Endothelial cell of umbilical vein (primary cell): ENCODE results near the gene CNOT6L. TPM values are rescaled to one million over a fixed set of nuclear protein-coding genes. Genes with fewer than 3 reads are reported as not detected.

Source experiments
- BruUV-seq: library from RNA; stranded (reverse); fragments of 400-500 nt; replicated peaks from 2 replicates; lab custom pipeline; 2021; lab: Mats Ljungman, UMichigan
- CTCF ChIA-PET: fragments of 300-600, 350-600 bp; sonication (Branson Sonifier 250); formaldehyde crosslinking; loops from one replicate; lab custom pipeline; 2021; ENCODE audit warnings: antibody characterized with exemption, inconsistent platforms; lab: Charles Lee
- POLR2A ChIA-PET: fragments of 300-600, 350-600 bp; sonication (Branson Sonifier 250); formaldehyde crosslinking; loops from one replicate; lab custom pipeline; 2021; ENCODE audit warnings: antibody characterized with exemption, inconsistent platforms; lab: Charles Lee
- DNase-seq: peaks from one replicate; pipeline ENCODE4 v3.0.0-alpha.2; 2011; ENCODE audit warnings: low read depth, low spot score
- FAIRE-seq: peaks from 2 replicates; lab custom pipeline; 2011; peaks lifted over from hg19 to GRCh38; lab: Jason Lieb, UNC
- H2AFZ ChIP-seq: 2 replicates; pipeline ENCODE4 v1.6.0; 2012; ENCODE audit warnings: low read depth, low read length, control low read depth, inconsistent platforms
- H3K27ac ChIP-seq: 2 replicates; pipeline ENCODE4 v1.5.1; 2011; ENCODE audit warnings: low read depth, mild to moderate bottlenecking, control low read depth, low read length, moderate library complexity; ENCODE audit not compliant: insufficient read depth
- H3K27me3 ChIP-seq, 2 experiments: 2 replicates each; pipeline versions ENCODE4 v1.6.0 to v1.6.1; 2011; ENCODE audit warnings: low read length in 2 of 2, mixed read lengths in 1 of 2; ENCODE audit not compliant: control insufficient read depth in 2 of 2, insufficient read depth in 2 of 2
- H3K36me3 ChIP-seq, 2 experiments: 2 replicates in 1 of 2; 3 replicates in 1 of 2; pipeline ENCODE4 v1.5.1; 2011; ENCODE audit warnings: low read length in 2 of 2, mild to moderate bottlenecking in 1 of 2, moderate library complexity in 1 of 2; ENCODE audit not compliant: control insufficient read depth in 2 of 2, insufficient read depth in 2 of 2; ENCODE audit errors: extremely low read depth in 1 of 2
- H3K4me1 ChIP-seq: 3 replicates; pipeline ENCODE4 v1.5.1; 2011; ENCODE audit warnings: mild to moderate bottlenecking, low read length; ENCODE audit not compliant: control insufficient read depth, insufficient read depth; ENCODE audit errors: extremely low read depth
- H3K4me2 ChIP-seq: 2 replicates; pipeline ENCODE4 v1.6.1; 2011; ENCODE audit warnings: low read length, control low read depth, mixed read lengths; ENCODE audit not compliant: insufficient read depth
- H3K4me3 ChIP-seq, 3 experiments: fragments of 200-600 bp in 1 of 3; sonication (generic), shearing (Covaris generic) in 1 of 3; replicated peaks in 1 of 3; 2 replicates each; pipeline ENCODE4 v1.5.1; 2011 to 2016; ENCODE audit warnings: control low read depth in 3 of 3, low read length in 3 of 3, mild to moderate bottlenecking in 2 of 3, inconsistent platforms in 1 of 3, low read depth in 1 of 3, moderate library complexity in 1 of 3; ENCODE audit not compliant: insufficient read depth in 1 of 3
- H3K79me2 ChIP-seq: 2 replicates; pipeline ENCODE4 v1.6.0; 2012; ENCODE audit warnings: low read length, inconsistent platforms; ENCODE audit not compliant: control insufficient read depth, insufficient read depth
- H3K9ac ChIP-seq: replicated peaks from 2 replicates; pipeline ENCODE3; 2011; ENCODE audit warnings: low read length, control low read depth; ENCODE audit not compliant: insufficient read depth; ENCODE audit errors: extremely low read depth
- H3K9me1 ChIP-seq: replicated peaks from 3 replicates; pipeline ENCODE4 v1.6.0; 2011; ENCODE audit warnings: mild to moderate bottlenecking, low read length; ENCODE audit not compliant: control insufficient read depth, insufficient read depth; ENCODE audit errors: extremely low read depth
- H3K9me3 ChIP-seq: replicated peaks from 2 replicates; pipeline ENCODE4 v1.5.1; 2012; ENCODE audit warnings: low read length, inconsistent platforms; ENCODE audit not compliant: control insufficient read depth, insufficient read depth
- H4K20me1 ChIP-seq: replicated peaks from 2 replicates; pipeline ENCODE3; 2011; ENCODE audit warnings: mild to moderate bottlenecking, low read length; ENCODE audit not compliant: control insufficient read depth, insufficient read depth; ENCODE audit errors: extremely low read depth
- CTCF ChIP-seq, 2 donors: IDR thresholded peaks; 1 replicate in 1 of 2; 2 replicates in 1 of 2; pipeline ENCODE4 v1.5.1; 2011; ENCODE audit warnings: low read length in 2 of 2, mild to moderate bottlenecking in 2 of 2, moderate library complexity in 2 of 2, control low read depth in 1 of 2, inconsistent platforms in 1 of 2, low read depth in 1 of 2; ENCODE audit not compliant: insufficient read depth in 1 of 2; ENCODE audit errors: extremely low read depth in 1 of 2
- EZH2 ChIP-seq: IDR thresholded peaks from 2 replicates; pipeline ENCODE4 v1.6.1; 2012; ENCODE audit warnings: borderline replicate concordance, low read depth, mild to moderate bottlenecking, moderate library complexity, low read length, inconsistent platforms; ENCODE audit not compliant: severe bottlenecking
- FOS ChIP-seq: IDR thresholded peaks from 2 replicates; pipeline ENCODE4 v1.6.1; 2011; ENCODE audit warnings: mild to moderate bottlenecking, low read length, moderate library complexity, borderline replicate concordance; ENCODE audit not compliant: insufficient read depth
- GATA2 ChIP-seq: IDR thresholded peaks from 2 replicates; pipeline ENCODE4 v1.7.0; 2011; ENCODE audit warnings: low read depth, mild to moderate bottlenecking, moderate library complexity, mixed read lengths, low read length; ENCODE audit not compliant: insufficient read length, insufficient read depth
- JUN ChIP-seq: IDR thresholded peaks from 2 replicates; pipeline ENCODE4 v1.6.1; 2011; ENCODE audit warnings: borderline replicate concordance, low read depth; ENCODE audit not compliant: insufficient read length, insufficient read depth
- MAX ChIP-seq: IDR thresholded peaks from 2 replicates; pipeline ENCODE4 v1.6.1; 2011; ENCODE audit not compliant: insufficient read depth, insufficient read length
- MYC ChIP-seq: IDR thresholded peaks from one replicate; pipeline ENCODE4 v1.6.1; 2011; ENCODE audit warnings: mild to moderate bottlenecking, low read depth, low read length
- POLR2A ChIP-seq: IDR thresholded peaks from 2 replicates; pipeline ENCODE4 v1.6.1; 2012; ENCODE audit warnings: low read depth, mild to moderate bottlenecking, control low read depth, low read length
- POLR2AphosphoS5 ChIP-seq: IDR thresholded peaks from 2 replicates; pipeline ENCODE4 v1.6.1; 2012; ENCODE audit warnings: low read depth, mild to moderate bottlenecking, control low read depth, low read length, moderate library complexity; ENCODE audit not compliant: insufficient read depth
- dilution Hi-C: fragments of 300-500 bp; cut with MboI; formaldehyde crosslinking; loops from one replicate; pipeline ENCODE4 v1.15.0; 2019; ENCODE audit warnings: low sequenced_read_pairs; ENCODE audit not compliant: extremely low pct_ligation_motif_present
- intact Hi-C: fragments of 100-400 bp; cut with micrococcal nuclease; formaldehyde crosslinking; loops from one replicate; pipeline ENCODE4 v1.10.0; 2022
- polyA plus RNA-seq, 4 experiments: library from polyadenylated mRNA; depleted of rRNA in 3 of 4; stranded (reverse) in 3 of 4; unstranded in 1 of 4; fragments of >200 nt; gene quantifications; 2 replicates each; pipeline versions ENCODE4 v1.2.1 to v1.2.3, GENCODE V29; 2011 to 2012; ENCODE audit warnings: missing spikeins in 1 of 4
- total RNA-seq: library from RNA; stranded (reverse); gene quantifications from 2 replicates; pipeline ENCODE4 v1.2.3, GENCODE V29; 2021

CNOT6L gene
- total and polyA plus RNA-seq, 2 donors (not counting 3 experiments of a cell fraction or from before 2014, with no cell fraction given), result 8.5 to 60.7 TPM

GRCh38 chr4:77777135-77777807 is 41.9 kb downstream of the CNOT6L start:
- no peak overlapping the region for H3K4me3 ChIP-seq
- FAIRE-seq, result no peak

GRCh38 chr4:77776182-77777134 is 42.7 kb downstream of the CNOT6L start:
- CTCF ChIA-PET, result interaction anchor here (0.9 kb wide), 1 partner anchor 18 kb away, joined by 3 read pairs; no protein-coding TSS in a partner anchor
- Histone ChIP-seq H3K79me2 (peaks cover 50% of the 10 kb centered on the region), H3K9ac (no peak overlapping the region), H3K27ac (no peak overlapping the region), H3K4me3 (no peak overlapping the region), H3K9me1 (no peaks in the 10 kb centered on the region), H3K4me1 (no peaks in the 10 kb centered on the region), H2AFZ (no peak overlapping the region), H3K36me3 (peaks cover 0 to 5% of the 10 kb centered on the region in 2 experiments), H3K27me3 (no peaks in the 10 kb centered on the region), H3K4me2 (no peak overlapping the region), H3K9me3 (no peaks in the 10 kb centered on the region), H4K20me1 (peaks cover 1% of the 10 kb centered on the region)
- DNase-seq, result no peak
- intact Hi-C loops, result no loop called here
- BruUV-seq, result no TSS peak
- TF ChIP-seq MAX (no peak), FOS (no peak), GATA2 (no peak), JUN (no peak), POLR2A (no peak), MYC (no peak), POLR2AphosphoS5 (no peak), CTCF (IDR thresholded peaks at IDR 0.05; ENCODE audit: extremely low read depth in 1 of 2, insufficient read depth in 1 of 2, low read depth in 1 of 2, low read length in 2 of 2) (no peak), EZH2 (no peak)
- dilution Hi-C loops, result no loop called here
- FAIRE-seq, result no peak
- POLR2A ChIA-PET, result no interaction called here

More at GRCh38 chr4:77777135-77777807, 41.9 kb downstream of the CNOT6L start:
- no peak overlapping the region for H3K4me2 ChIP-seq
- H4K20me1 ChIP-seq, result peaks cover 5% of the 10 kb centered on the region
- peaks cover 59% of the 10 kb centered on the region for H3K79me2 ChIP-seq
- H3K9me3 ChIP-seq, result no peaks in the 10 kb centered on the region
- no peak overlapping the region for H2AFZ ChIP-seq
- dilution Hi-C loops (no loop called here), intact Hi-C loops (no loop called here)
- TF ChIP-seq MYC, result no peak
- no peak for TF ChIP-seq POLR2AphosphoS5
- no peak for TF ChIP-seq GATA2
- TF ChIP-seq EZH2, result no peak
- no peak for TF ChIP-seq FOS
- TF ChIP-seq JUN, result no peak
- ChIA-PET CTCF (no interaction called here), POLR2A (no interaction called here)
- no peak overlapping the region for H3K27ac ChIP-seq
- H3K9me1 ChIP-seq, result no peaks in the 10 kb centered on the region
- no TSS peak for BruUV-seq
- H3K27me3 ChIP-seq, result no peaks in the 10 kb centered on the region
- H3K9ac ChIP-seq, result no peak overlapping the region
- H3K36me3 ChIP-seq, result peaks cover 0 to 2% of the 10 kb centered on the region in 2 experiments
- no peaks in the 10 kb centered on the region for H3K4me1 ChIP-seq
- no peak for DNase-seq
